Measurements from ENCODE around the gene COPZ2.
"Not testable (repeated sequence)": the region's sequence is repeated elsewhere in the genome, so short reads cannot be mapped to it uniquely, and the experiment has no call there.

COPZ2 gene

GRCh38 chr17:48012654-48013053 lies 24.9 kb downstream of the COPZ2 start:
- peaks cover 22% of the 10 kb centered on the region for H3K4me1 Mint-ChIP-seq (ENCODE audit: low read depth)
- H3K9me3 Mint-ChIP-seq = no peaks in the 10 kb centered on the region
- H3K36me3 Mint-ChIP-seq (ENCODE audit: low read depth) = no peaks in the 10 kb centered on the region
- peak overlapping the region; percentile 64 for H3K4me3 Mint-ChIP-seq
- H3K27me3 Mint-ChIP-seq (ENCODE audit: low read depth) = peaks cover 40% of the 10 kb centered on the region
- no peak overlapping the region for H3K27ac Mint-ChIP-seq

- H3K27me3 Mint-ChIP-seq (ENCODE audit: low read depth) = peaks cover 45% of the 10 kb centered on the region
- H3K4me1 Mint-ChIP-seq (ENCODE audit: low read depth) = peaks cover 17% of the 10 kb centered on the region
- H3K4me3 Mint-ChIP-seq = peak overlapping the region; percentile 88
- H3K36me3 Mint-ChIP-seq (ENCODE audit: low read depth) = no peaks in the 10 kb centered on the region
- peak overlapping the region; percentile 27 for H3K27ac Mint-ChIP-seq
- no peaks in the 10 kb centered on the region for H3K9me3 Mint-ChIP-seq
Measured at GRCh38 chr17:48012151-48012520, 25.5 kb downstream of the COPZ2 start.

DNA sequence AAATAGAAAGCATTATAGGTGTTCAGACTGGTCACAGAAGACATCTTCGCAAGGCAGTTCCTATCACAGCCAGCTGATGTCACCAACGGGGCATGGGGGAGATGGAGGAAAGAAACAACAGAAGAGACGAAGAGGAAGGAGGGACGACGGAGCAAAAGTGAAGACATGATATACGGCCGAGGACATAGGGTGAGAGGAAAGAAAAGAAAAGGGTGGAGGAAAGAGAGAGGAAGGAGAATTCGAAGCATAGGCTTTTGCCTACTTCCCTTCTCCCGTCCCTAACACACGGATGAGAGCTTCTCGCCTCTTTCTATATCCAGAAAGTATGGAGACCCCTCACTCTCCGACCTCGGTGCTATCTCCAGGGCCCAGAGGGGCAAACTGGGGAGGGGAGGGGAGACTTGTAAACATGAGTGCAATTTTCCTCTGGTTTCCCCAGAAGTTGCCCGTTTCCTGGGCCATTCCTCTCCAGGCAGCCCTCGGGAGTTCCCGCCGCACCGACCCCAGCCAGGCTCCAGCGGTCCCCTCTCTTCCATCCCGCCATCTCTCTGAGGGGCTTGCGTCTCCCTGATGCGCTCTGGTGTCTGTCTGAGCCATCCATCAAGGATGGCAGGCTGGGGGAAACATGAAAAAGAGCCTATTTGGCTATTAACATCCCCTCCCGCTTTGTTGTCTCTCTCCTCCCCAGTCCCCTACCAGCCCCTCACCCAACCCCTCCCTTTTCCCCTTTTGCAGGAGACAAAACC lies 26.0 kb downstream of the COPZ2 start:
- Mint-ChIP-seq H3K27me3 (ENCODE audit: low read depth) (peaks cover 49% of the 10 kb centered on the region), H3K36me3 (ENCODE audit: low read depth) (no peaks in the 10 kb centered on the region), H3K27ac (peak overlapping the region; percentile 62)

GRCh38 chr17:48010193-48010592 lies 27.4 kb downstream of the COPZ2 start:
- no peaks in the 10 kb centered on the region for H3K9me3 Mint-ChIP-seq
- peaks cover 12% of the 10 kb centered on the region for H3K4me1 Mint-ChIP-seq (ENCODE audit: low read depth)
- H3K27ac Mint-ChIP-seq = no peak overlapping the region
- no peaks in the 10 kb centered on the region for H3K36me3 Mint-ChIP-seq (ENCODE audit: low read depth)
- peaks cover 54% of the 10 kb centered on the region for H3K27me3 Mint-ChIP-seq (ENCODE audit: low read depth)
- no peak overlapping the region for H3K4me3 Mint-ChIP-seq

More for the DNA sequence above, 26.0 kb downstream of the COPZ2 start:
- H3K9me3 Mint-ChIP-seq = no peaks in the 10 kb centered on the region
- peak overlapping the region; percentile 88 for H3K4me3 Mint-ChIP-seq
- H3K4me1 Mint-ChIP-seq (ENCODE audit: low read depth) = peaks cover 16% of the 10 kb centered on the region

GRCh38 chr17:48006936-48007709 lies 30.5 kb downstream of the COPZ2 start:
- H3K4me3 Mint-ChIP-seq = no peak overlapping the region
- no peaks in the 10 kb centered on the region for H3K36me3 Mint-ChIP-seq (ENCODE audit: low read depth)
- no peaks in the 10 kb centered on the region for H3K9me3 Mint-ChIP-seq
- H3K4me1 Mint-ChIP-seq (ENCODE audit: low read depth) = peaks cover 21% of the 10 kb centered on the region
- peaks cover 41% of the 10 kb centered on the region for H3K27me3 Mint-ChIP-seq (ENCODE audit: low read depth)
- H3K27ac Mint-ChIP-seq = no peak overlapping the region

- H3K4me1 Mint-ChIP-seq (ENCODE audit: low read depth) = peaks cover 16% of the 10 kb centered on the region
- peaks cover 33% of the 10 kb centered on the region for H3K27me3 Mint-ChIP-seq (ENCODE audit: low read depth)
- no peaks in the 10 kb centered on the region for H3K36me3 Mint-ChIP-seq (ENCODE audit: low read depth)
- no peaks in the 10 kb centered on the region for H3K9me3 Mint-ChIP-seq
- H3K27ac Mint-ChIP-seq = no peak overlapping the region
- H3K4me3 Mint-ChIP-seq = no peak overlapping the region
Measured at GRCh38 chr17:48004983-48005382, 32.6 kb downstream of the COPZ2 start.

DNA sequence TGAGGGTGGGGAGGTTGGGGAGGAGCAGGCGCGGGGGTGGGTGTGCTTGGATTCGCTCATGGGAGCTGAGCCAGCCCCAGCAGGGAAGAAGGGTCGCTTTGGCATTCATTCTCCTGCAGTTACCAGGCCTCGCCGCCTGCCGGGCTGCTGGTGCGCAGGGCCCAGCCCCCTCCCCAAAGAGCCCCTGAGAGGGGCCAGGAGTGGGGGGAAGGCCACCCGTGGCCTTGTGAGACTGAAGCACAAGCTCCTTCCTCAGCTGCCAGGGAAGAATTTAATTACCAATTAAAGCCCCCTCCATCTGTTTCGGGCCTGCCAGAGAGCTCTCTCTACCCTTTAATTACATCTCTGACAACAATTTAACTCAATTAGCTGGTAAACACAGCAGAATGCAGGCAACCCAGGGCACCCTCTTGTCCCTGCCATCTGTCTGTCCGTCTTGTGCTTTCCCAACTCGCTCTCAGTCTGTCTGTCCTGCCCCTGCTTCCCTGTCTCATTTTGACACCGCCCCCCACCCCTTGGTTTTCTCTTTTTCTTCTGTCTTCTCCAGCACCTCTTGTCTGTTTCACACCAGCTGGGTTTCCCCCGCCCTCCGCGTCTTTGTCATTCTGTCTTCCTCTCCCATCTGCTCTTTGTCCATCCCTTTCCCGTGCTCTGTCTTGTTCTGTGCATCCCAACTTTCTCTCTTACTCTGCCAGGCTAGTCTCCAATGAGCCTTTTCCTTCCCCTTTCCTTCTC lies 34.0 kb downstream of the COPZ2 start:
- peaks cover 25% of the 10 kb centered on the region for H3K27me3 Mint-ChIP-seq (ENCODE audit: low read depth)
- no peaks in the 10 kb centered on the region for H3K9me3 Mint-ChIP-seq
- H3K4me1 Mint-ChIP-seq (ENCODE audit: low read depth) = peaks cover 16% of the 10 kb centered on the region
- peak overlapping the region; percentile 32 for H3K27ac Mint-ChIP-seq
- no peak overlapping the region for H3K4me3 Mint-ChIP-seq
- H3K36me3 Mint-ChIP-seq (ENCODE audit: low read depth) = no peaks in the 10 kb centered on the region

DNA sequence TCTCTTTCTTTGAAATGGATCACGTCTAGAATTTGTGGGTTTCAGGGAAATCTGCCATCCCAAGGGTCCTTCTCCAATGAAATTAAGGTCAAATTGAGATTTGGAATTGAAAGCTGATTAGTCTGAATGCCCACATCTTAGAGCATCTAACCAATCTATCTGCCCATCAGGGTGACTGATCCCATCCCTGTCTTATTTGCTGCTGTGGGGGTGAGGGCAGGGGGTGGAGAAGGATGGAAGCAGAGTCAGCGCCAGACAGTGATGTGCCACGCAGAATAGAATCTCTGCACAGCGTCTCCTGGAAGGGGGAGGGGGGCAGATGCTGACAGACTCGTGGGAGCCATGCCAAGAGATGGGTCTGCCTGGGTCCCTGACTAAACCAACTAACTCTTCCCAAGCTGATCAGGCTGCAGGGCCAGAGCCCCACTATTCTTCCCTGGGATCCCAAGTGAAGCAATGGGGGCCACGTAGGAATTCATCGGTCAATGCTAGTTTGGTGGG lies 34.6 kb downstream of the COPZ2 start:
- no peaks in the 10 kb centered on the region for H3K9me3 Mint-ChIP-seq
- H3K4me3 Mint-ChIP-seq = no peak overlapping the region
- H3K36me3 Mint-ChIP-seq (ENCODE audit: low read depth) = no peaks in the 10 kb centered on the region
- H3K4me1 Mint-ChIP-seq (ENCODE audit: low read depth) = peaks cover 16% of the 10 kb centered on the region
- no peak overlapping the region for H3K27ac Mint-ChIP-seq
- peaks cover 21% of the 10 kb centered on the region for H3K27me3 Mint-ChIP-seq (ENCODE audit: low read depth)

DNA sequence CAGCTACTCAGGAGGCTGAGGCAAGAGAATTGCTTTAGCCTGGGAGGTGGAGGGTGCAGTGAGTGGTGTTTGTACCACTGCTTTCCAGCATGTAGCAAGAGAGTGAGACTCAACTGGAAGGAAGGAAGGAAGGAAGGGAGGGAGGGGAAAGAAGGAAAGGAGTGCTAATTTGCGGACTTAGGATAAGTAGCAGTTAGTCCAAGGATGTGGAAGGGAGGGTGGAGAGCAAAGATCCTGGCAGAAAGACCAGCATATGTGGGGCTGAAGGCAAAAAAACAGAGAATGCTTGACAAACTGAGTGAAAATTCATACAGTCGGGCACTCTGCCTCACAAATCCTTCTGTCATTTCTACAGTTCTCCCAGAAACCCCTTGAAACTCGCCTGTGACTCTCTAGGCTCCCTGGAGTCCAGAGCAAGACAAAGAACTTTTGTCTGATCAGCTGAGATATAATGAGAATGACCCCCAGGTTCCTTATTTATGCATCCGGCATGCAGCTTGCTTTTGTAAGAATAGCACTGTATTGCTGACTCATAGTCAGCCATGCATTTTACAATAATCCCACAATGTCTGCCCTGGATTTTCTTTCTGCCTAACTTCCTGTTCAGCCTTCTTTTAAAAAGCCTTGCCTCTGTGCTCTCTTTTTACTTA lies 35.2 kb downstream of the COPZ2 start:
- H3K9me3 Mint-ChIP-seq = no peaks in the 10 kb centered on the region
- H3K4me3 Mint-ChIP-seq = no peak overlapping the region
- H3K4me1 Mint-ChIP-seq (ENCODE audit: low read depth) = peaks cover 16% of the 10 kb centered on the region
- H3K27ac Mint-ChIP-seq = no peak overlapping the region
- peaks cover 21% of the 10 kb centered on the region for H3K27me3 Mint-ChIP-seq (ENCODE audit: low read depth)
- no peaks in the 10 kb centered on the region for H3K36me3 Mint-ChIP-seq (ENCODE audit: low read depth)

DNA sequence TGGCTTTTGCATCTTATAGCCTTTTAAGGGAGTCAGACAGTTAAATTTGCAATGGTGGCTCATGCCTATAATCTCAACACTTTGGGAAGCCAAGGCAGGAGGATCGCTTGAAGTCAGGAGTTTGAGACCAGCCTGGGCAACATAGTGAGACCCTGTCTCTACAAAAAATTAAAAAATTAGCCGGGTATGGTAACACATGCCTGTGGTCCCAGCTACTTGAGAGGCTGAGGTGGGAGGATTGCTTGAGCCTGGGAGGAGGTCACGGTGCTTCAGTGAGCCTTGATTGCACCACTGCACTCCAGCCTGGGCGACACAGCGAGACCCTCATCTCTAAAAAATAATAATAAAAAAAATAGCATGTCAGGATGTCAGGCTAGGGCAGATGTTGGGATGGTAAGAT lies 35.9 kb downstream of the COPZ2 start:
- H3K4me3 Mint-ChIP-seq; H3K36me3 Mint-ChIP-seq (ENCODE audit: low read depth); H3K9me3 Mint-ChIP-seq; H3K27ac Mint-ChIP-seq: not testable (repeated sequence)
- H3K27me3 Mint-ChIP-seq (ENCODE audit: low read depth) = peaks cover 14% of the 10 kb centered on the region
- H3K4me1 Mint-ChIP-seq (ENCODE audit: low read depth) = peaks cover 16% of the 10 kb centered on the region

- H3K4me3 Mint-ChIP-seq = no peak overlapping the region
- H3K4me1 Mint-ChIP-seq (ENCODE audit: low read depth) = peaks cover 16% of the 10 kb centered on the region
- H3K36me3 Mint-ChIP-seq (ENCODE audit: low read depth) = no peaks in the 10 kb centered on the region
- H3K9me3 Mint-ChIP-seq = no peaks in the 10 kb centered on the region
- H3K27ac Mint-ChIP-seq = no peak overlapping the region
- peaks cover 12% of the 10 kb centered on the region for H3K27me3 Mint-ChIP-seq (ENCODE audit: low read depth)
Measured at GRCh38 chr17:48001197-48001596, 36.4 kb downstream of the COPZ2 start.

- peaks cover 11% of the 10 kb centered on the region for H3K4me1 Mint-ChIP-seq (ENCODE audit: low read depth)
Measured at GRCh38 chr17:47999582-47999981, 38.0 kb downstream of the COPZ2 start.

GRCh38 chr17:47998044-47998443 lies 39.6 kb downstream of the COPZ2 start:
- Mint-ChIP-seq H3K9me3 (no peaks in the 10 kb centered on the region), H3K36me3 (ENCODE audit: low read depth) (no peaks in the 10 kb centered on the region), H3K4me3 (no peak overlapping the region), H3K27ac (no peak overlapping the region), H3K27me3 (ENCODE audit: low read depth) (peaks cover 10% of the 10 kb centered on the region), H3K4me1 (ENCODE audit: low read depth) (peaks cover 6% of the 10 kb centered on the region)

More at GRCh38 chr17:47999582-47999981, 38.0 kb downstream of the COPZ2 start:
- Mint-ChIP-seq H3K9me3 (no peaks in the 10 kb centered on the region), H3K27me3 (ENCODE audit: low read depth) (peaks cover 9% of the 10 kb centered on the region), H3K4me3 (no peak overlapping the region), H3K36me3 (ENCODE audit: low read depth) (no peaks in the 10 kb centered on the region), H3K27ac (no peak overlapping the region)

DNA sequence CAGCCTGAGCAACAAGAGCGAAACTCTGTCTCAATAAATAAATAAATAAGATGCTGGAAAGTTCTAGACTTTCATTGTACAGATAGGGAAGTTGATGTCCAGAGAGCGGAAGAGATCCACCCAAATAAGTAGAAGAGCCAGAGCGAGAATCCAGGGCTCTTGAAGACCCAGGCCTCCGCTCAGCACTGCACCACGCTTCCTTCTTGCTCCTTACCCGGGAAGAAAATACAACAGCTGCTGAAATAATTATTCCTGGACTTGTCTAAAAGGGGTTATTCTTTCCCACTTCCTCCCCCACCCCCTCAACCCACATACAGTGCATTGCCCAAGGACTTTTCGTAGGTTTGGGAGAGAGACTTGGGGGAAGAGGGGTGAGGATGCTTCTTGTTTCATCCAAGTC lies 40.0 kb downstream of the COPZ2 start:
- Mint-ChIP-seq H3K4me3 (no peak overlapping the region), H3K9me3 (no peaks in the 10 kb centered on the region), H3K36me3 (ENCODE audit: low read depth) (no peaks in the 10 kb centered on the region), H3K27ac (no peak overlapping the region), H3K4me1 (ENCODE audit: low read depth) (peaks cover 2% of the 10 kb centered on the region), H3K27me3 (ENCODE audit: low read depth) (peaks cover 10% of the 10 kb centered on the region)

Measured in T-helper 1 cell treated with Interleukin-12 subunit alpha and Interleukin-12 subunit beta and Interleukin-4 antibody, amounts not matched to agents 30 μg/mL and 1 μg/mL, for 36 hours (primary cell).